HG03095 (cell line): ENCODE measurements around the gene EVI2B.
"Not testable (repeated sequence)": the region's sequence is repeated elsewhere in the genome, so short reads cannot be mapped to it uniquely, and the experiment has no call there.

Experiments
- ATAC-seq: cut with Tn5 transposase; IDR thresholded peaks from one replicate; pipeline ENCODE4 v1.9.1; 2021; ENCODE audit warnings: moderate library complexity; ENCODE audit not compliant: unreplicated experiment

Gene EVI2B

DNA sequence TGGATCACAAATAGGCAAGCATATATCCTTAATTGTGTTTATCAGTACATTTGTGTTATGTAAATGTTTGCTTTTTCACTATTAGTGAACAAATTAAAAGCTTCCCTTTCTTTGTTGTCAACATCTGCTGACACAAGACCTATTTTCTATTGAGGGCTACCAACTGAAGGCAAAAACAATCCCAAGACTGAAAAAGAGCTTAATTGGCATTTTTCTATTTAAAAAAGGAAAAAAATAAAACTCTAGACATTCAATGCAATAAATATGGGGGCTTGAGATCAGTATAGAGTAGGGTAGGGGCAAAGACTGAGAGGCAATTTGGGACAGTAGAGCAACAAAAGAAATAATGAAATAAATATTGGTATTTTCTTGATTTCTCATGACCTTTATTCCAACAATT lies 41.1 kb downstream of the EVI2B start:
- ATAC-seq, result no peak

DNA sequence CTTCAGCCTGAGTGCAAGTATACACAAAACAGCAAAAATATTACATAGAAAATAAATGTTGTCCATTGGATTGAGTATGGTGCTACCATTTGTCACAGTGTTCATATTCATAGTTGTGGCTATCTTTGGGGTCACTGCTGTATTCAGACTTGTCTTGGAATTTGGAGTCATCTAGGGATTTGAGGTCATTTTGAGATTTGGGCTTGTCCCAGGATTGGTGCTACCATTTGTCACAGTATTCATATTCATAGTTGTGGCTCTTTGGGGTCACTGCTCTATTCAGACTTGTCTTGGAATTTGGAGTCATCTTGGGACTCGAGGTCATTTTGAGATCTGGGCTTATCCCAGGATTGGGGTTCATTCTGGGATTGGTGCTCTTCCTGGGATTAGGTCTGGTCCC lies 41.6 kb downstream of the EVI2B start:
- no peak for ATAC-seq

DNA sequence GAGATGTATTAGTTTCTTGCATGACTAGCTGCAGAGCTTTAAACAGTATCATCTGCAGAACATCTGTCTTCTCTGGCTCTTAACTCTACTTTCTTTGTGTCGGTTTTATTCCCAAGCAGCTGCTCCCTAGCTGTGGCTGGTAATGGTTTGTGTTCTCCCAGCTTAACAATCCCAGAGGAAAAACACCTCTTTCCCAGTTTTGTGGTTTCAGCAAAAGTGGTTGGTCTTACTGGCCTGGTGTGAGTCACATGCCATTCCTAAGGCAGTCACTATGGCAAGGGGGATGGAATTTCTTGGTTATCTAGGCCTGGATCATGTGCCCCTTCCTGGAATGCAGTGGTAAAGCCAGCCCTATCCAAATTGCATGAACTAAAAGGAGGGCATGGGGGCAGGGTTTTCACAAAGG lies 44.3 kb downstream of the EVI2B start:
- no peak for ATAC-seq

GRCh38 chr17:31269036-31269577 lies 44.7 kb downstream of the EVI2B start:
- ATAC-seq, result no peak

GRCh38 chr17:31266042-31266441 lies 47.8 kb downstream of the EVI2B start:
- ATAC-seq, result no peak

DNA sequence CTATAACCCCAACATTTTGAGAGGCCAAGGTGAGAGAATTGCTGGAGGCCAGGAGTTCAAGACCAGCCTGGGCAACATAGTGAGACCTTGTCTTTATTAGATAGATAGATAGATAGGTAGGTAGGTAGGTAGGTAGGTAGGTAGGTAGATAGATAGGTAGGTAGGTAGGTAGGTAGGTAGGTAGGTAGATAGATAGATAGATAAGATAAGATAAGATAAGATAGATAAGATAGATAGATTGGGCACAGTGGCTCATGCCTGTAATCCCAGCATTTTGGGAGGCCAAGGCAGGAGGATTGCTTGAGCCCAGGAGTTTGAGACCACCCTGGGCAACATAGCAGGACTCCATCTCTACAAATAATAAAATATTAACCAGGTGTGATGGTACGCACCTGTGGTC lies 50.9 kb downstream of the EVI2B start:
- ATAC-seq, result not testable (repeated sequence)

DNA sequence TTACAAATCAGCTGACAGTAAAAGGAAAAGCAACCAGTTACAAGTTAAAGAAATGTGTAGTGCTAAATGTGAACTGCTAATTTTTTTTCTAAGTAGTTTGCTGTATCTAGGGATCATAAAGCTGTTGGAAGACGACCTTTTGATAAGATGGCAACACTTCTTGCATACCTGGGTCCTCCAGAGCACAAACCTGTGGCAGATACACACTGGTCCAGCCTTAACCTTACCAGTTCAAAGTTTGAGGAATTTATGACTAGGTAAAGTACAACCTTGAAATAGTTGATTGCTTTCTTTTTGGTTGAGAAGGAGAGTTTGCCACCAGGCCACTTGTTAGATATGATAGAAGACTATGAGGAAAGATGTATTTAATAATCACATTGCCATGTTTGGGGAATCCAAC lies 52.3 kb downstream of the EVI2B start:
- no peak for ATAC-seq

DNA sequence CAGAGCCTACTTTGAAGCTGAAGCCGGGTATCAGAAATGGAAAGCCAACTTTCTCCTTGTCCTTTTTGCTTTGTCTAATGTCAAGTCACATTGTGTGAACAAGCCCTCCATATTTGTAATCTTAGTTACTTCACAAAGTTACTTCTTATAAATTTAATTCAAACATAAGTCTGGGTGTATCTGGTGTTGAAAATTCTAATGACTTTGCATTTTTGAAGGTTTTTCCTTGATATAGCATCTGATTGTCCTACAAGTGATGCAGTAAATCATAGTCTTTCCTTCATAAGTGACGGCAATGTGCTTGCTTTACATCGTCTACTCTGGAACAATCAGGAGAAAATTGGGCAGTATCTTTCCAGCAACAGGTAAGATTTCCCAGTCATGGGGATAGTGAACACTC lies 53.7 kb downstream of the EVI2B start:
- ATAC-seq, result no peak

- ATAC-seq, result no peak
Observed at GRCh38 chr17:31256936-31257335, 56.9 kb downstream of the EVI2B start.

DNA sequence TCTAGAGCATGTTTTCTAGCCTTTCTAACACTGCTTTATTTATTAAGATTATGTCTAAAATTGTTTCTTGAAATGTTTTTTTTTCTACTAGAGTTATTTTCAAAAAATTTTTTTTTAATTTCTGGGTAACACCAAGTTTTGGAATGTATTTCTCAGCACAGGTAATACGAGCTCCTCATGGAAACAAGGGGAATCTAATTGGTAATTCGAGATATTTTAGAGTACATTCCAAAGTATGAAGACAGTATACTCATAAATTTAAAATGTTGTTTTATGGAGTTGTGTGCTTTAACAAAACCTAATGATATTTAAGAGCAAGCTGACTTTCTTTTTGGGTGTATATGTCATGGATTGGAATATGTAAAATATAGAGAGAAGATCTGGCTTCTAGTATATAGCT lies 59.2 kb downstream of the EVI2B start:
- ATAC-seq, result no peak
